NCI-H2227 (cell line): ENCODE data around the gene GLO1.

Experiments used
- DNase-seq: peaks from one replicate; lab custom pipeline; 2025; ENCODE audit not compliant: unreplicated experiment; lab: John Stamatoyannopoulos, UW

GLO1 gene

GRCh38 chr6:38673397-38674165 lies 29.4 kb downstream of the GLO1 start:
- DNase-seq: peak; percentile 16

GRCh38 chr6:38671885-38672467 lies 31.0 kb downstream of the GLO1 start:
- DNase-seq: peak; percentile 63

GRCh38 chr6:38658418-38659167 lies 44.4 kb downstream of the GLO1 start:
- DNase-seq: no peak

- no peak for DNase-seq
Measured at GRCh38 chr6:38656896-38657295, 46.0 kb downstream of the GLO1 start.

- no peak for DNase-seq
Measured at GRCh38 chr6:38654263-38654662, 48.7 kb downstream of the GLO1 start.

GRCh38 chr6:38651121-38651784 lies 51.7 kb downstream of the GLO1 start:
- DNase-seq: no peak

- DNase-seq: no peak
Measured at GRCh38 chr6:38650207-38650752, 52.7 kb downstream of the GLO1 start.

GRCh38 chr6:38649744-38650143 lies 53.2 kb downstream of the GLO1 start:
- DNase-seq: no peak

- no peak for DNase-seq
Measured at GRCh38 chr6:38648629-38649028, 54.3 kb downstream of the GLO1 start.

- DNase-seq: no peak
Measured at GRCh38 chr6:38646166-38646878, 56.6 kb downstream of the GLO1 start.

GRCh38 chr6:38644951-38645350 lies 58.0 kb downstream of the GLO1 start:
- no peak for DNase-seq

- DNase-seq: peak; percentile 30
Measured at GRCh38 chr6:38640216-38640909, 62.6 kb downstream of the GLO1 start.

- peak; percentile 93 for DNase-seq
Measured at GRCh38 chr6:38639498-38640215, 63.3 kb downstream of the GLO1 start, which contains the start of gene BTBD9. TSS of gene BTBD9 (minus strand) at chr6:38639929.

- no peak for DNase-seq
Measured at GRCh38 chr6:38638941-38639497, 63.9 kb downstream of the GLO1 start.

GRCh38 chr6:38637756-38638155 lies 65.2 kb downstream of the GLO1 start:
- DNase-seq: no peak

GRCh38 chr6:38636027-38636426 lies 66.9 kb downstream of the GLO1 start:
- DNase-seq: no peak

GRCh38 chr6:38634518-38634917 lies 68.4 kb downstream of the GLO1 start:
- DNase-seq: no peak

- no peak for DNase-seq
Measured at GRCh38 chr6:38632490-38632889, 70.5 kb downstream of the GLO1 start.

- no peak for DNase-seq
Measured at GRCh38 chr6:38631186-38631783, 71.7 kb downstream of the GLO1 start.
